Glomerular visceral epithelial cell (primary cell): Measurements from ENCODE around the gene PARP1.
"Not testable (repeated sequence)": the region's sequence is repeated elsewhere in the genome, so short reads cannot be mapped to it uniquely, and the experiment has no call there.

Experiments
- DNase-seq: peaks from one replicate; pipeline ENCODE4 v3.0.0-alpha.2; 2016; ENCODE audit errors: extremely low spot score

The PARP1 gene

GRCh38 chr1:226351709-226352108 is 56.2 kb downstream of the PARP1 start:
- DNase-seq = no peak

- no peak for DNase-seq
Measured at GRCh38 chr1:226350519-226350865, 57.4 kb downstream of the PARP1 start.

- DNase-seq = no peak
Measured at GRCh38 chr1:226349801-226350518, 57.9 kb downstream of the PARP1 start.

- no peak for DNase-seq
Measured at GRCh38 chr1:226349081-226349480, 58.8 kb downstream of the PARP1 start.

- no peak for DNase-seq
Measured at GRCh38 chr1:226344441-226345259, 63.2 kb downstream of the PARP1 start.

- no peak for DNase-seq
Measured at GRCh38 chr1:226342656-226343055, 65.2 kb downstream of the PARP1 start.

GRCh38 chr1:226340111-226340510 is 67.8 kb downstream of the PARP1 start:
- not testable (repeated sequence) for DNase-seq

- no peak for DNase-seq
Measured at GRCh38 chr1:226337276-226337875, 70.5 kb downstream of the PARP1 start.

GRCh38 chr1:226335661-226336060 is 72.2 kb downstream of the PARP1 start:
- DNase-seq = no peak

- no peak for DNase-seq
Measured at GRCh38 chr1:226332947-226333346, 74.9 kb downstream of the PARP1 start.

- no peak for DNase-seq
Measured at GRCh38 chr1:226329237-226329636, 78.7 kb downstream of the PARP1 start.

GRCh38 chr1:226327761-226328162 is 80.1 kb downstream of the PARP1 start:
- DNase-seq = no peak

GRCh38 chr1:226325178-226325577 is 82.7 kb downstream of the PARP1 start:
- DNase-seq = peak; percentile 54

- DNase-seq = no peak
Measured at GRCh38 chr1:226324479-226324878, 83.4 kb downstream of the PARP1 start.

- DNase-seq = no peak
Measured at GRCh38 chr1:226322986-226323385, 84.9 kb downstream of the PARP1 start.

GRCh38 chr1:226320930-226321329 is 87.0 kb downstream of the PARP1 start:
- no peak for DNase-seq

- DNase-seq = no peak
Measured at GRCh38 chr1:226318471-226318870, 89.4 kb downstream of the PARP1 start.

- no peak for DNase-seq
Measured at GRCh38 chr1:226314055-226314454, 93.8 kb downstream of the PARP1 start.

- DNase-seq = no peak
Measured at GRCh38 chr1:226312065-226312464, 95.8 kb downstream of the PARP1 start.

- DNase-seq = no peak
Measured at GRCh38 chr1:226311376-226311775, 96.5 kb downstream of the PARP1 start.
